ENCODE results near the gene TEX14.
A peak's percentile ranks its signal among the peaks of the same experiment; 100 is the strongest.

TEX14 gene

DNA sequence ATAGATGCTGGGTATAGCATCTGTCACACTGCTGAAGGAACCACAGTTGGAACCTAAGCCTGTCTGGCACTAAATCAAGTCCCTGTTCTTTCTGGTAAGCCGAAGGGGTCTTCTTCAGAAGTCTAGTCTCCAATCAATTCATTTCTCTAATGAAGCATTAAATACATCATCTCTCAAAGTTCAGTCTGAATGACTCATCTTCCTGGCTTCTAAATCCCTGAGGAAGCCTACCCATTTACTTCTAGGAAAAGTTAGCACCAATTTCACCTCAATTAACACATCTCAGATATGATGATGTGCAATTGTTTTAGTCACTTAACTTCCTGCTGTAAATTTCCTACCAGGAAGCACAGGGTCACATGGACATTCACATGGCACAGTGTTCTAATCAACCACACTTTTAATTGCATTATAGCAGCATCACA lies 49.9 kb downstream of the TEX14 start:
- DNase-seq: no peak

- DNase-seq: no peak
Measured at GRCh38 chr17:58640202-58640601, 51.6 kb downstream of the TEX14 start.

GRCh38 chr17:58639681-58640080 lies 52.2 kb downstream of the TEX14 start:
- DNase-seq: no peak

GRCh38 chr17:58637011-58637570 lies 54.8 kb downstream of the TEX14 start:
- no peak for DNase-seq

DNA sequence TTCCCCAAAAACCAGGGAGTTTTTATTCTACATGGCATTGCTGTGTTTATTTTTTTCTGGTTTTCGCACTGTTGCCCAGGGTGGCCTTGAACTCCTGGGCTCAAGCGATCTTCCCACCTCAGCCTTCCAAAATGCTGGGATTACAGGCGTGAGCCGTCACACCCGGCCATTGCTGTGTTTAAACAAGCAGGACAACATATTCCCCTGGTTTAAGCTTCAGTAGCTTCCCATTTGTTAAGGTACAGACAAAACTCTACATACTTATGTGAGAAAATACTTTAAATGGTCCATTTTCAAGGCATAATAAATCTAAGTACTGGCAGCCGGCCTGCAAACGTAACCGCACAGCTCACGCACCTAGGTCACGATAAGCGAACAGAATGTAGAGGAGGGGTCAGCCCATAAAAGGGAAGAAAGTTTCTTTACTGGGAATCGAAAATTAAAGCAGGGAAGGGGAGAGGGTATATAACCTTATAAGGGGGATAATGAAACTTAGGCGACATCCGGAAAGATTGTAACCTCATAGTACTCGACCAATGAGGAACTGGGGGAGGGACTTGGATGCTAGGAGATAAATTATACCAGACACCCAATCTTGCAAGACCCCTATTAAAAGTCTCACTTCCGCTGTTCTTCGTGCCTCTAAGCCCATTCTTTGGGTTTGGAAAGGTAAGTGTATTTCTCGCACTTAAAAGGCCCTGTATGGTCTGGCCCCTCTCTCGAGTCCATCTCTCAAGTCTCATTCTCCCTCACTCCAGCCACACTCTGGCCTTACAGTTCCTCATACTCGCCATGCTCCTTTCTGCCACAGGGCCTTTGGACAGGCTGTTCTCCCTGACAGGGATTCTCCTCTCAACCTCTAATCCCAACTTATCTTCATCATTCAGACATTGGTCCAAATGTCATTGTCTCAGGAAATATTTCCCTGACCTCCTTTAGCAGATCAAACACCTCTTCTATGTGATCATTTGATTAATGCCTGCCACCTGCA lies 59.2 kb downstream of the TEX14 start:
- no peak for DNase-seq

DNA sequence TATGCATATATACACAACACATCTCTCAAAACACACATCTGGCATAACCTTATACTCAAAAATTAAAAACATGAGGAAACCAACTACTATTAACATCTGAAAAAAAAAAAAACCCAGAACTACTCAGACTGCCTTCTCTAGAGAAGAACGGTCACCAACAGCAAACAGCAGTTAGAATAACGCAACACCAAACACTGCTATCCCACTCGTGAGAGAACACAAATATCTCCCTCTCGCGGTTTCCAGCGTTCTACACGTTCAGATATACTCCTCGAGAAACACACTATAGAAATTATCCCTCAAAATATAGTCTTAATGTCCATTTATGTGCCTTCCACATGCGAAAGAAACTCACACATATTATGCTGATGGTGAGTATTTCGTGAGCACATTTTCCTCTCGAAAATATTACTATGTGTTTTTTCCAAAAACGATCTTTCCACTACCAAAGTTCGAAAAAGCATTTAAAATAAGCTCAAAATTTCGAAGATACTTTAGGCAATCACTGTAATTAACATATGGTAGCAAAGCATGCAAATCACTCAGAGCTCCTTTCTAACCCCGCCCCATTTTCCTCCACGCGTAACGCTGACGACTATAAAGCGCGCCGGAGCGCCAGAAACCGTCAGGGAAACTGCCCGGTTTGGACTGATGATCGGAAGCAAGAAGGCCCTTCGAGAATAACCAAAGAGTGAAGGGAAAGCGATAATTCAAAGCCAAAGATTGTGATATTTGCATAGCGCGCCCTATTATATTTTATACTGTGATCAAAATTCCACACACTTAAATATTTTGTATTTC lies 60.1 kb downstream of the TEX14 start:
- peak; percentile 95 for DNase-seq

DNA sequence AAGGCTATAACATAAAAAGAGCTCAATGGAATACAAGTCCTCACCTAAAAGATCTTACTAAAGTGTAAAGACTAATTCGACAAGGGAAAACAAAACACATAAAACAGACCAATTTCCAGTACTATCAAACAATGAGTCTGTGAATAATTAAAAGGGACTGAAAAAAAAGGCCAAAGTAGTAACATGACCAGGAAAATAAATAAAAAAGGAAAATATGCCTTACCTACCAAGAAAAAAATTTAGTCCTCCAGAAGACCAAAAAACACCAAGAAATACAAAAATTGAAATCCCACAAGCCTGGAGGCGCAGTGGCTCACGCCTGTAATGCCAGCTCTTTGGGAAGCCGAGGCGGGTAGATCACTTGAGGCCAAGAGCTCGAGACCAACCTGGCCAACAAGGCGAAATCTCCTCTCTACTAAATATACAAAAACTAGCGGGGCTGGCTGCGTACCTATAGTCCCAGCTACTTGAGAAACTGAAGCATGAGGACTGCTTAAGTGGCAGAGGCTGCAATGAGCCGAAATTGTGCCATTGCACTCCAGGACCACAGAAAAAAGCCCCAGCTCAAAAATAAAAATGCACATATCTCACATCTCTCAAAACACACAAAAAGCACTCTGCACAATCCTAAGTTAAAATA lies 60.8 kb downstream of the TEX14 start:
- DNase-seq: no peak

GRCh38 chr17:58626905-58627304 lies 64.9 kb downstream of the TEX14 start:
- DNase-seq: no peak

- DNase-seq: no peak
Measured at GRCh38 chr17:58624751-58625150, 67.1 kb downstream of the TEX14 start.

- no peak for DNase-seq
Measured at GRCh38 chr17:58621174-58621573, 70.7 kb downstream of the TEX14 start.

GRCh38 chr17:58618336-58618735 lies 73.5 kb downstream of the TEX14 start:
- no peak for DNase-seq

GRCh38 chr17:58617563-58617962 lies 74.3 kb downstream of the TEX14 start:
- DNase-seq: no peak

DNA sequence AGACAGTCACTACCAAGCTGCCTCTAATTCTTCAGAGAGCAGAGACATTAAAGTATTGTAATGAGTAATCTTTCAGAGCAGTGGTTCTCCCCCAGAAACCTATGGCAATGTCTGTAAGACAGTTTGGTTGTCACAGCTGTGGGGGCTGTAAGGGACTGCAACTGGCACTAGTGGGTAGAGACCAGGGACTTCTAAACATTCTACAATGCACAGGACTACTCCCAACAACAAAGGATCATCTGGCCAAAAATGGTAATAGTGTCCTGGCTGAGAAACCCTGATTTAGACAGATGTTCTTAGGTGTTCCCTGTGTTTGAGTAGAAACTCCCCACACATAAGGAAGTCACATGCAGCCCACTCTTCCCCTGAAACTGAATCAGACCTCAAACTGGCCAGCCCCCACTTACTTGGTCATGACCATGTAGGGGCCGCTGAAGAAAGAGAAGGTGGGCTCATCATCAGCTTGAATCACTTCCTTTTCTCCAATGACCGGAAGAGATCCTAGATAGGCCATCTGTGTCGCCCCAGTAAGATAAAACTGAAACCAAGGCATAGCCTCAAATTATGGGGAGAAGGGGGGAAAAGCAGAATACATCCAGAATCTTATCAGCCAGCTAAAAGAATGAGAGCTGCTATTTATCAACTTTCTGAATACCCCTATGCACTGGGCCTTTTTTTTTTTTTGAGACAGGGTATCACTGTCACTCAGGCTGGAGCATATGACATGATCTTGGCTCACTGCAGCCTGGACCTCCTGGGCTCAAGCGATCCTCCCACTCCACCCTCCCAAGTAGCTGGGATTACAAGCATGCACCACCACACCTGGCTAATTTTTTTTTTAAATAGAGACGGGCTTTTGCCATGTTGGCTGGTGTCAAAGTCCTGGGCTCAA lies 75.8 kb downstream of the TEX14 start:
- no peak for DNase-seq

DNA sequence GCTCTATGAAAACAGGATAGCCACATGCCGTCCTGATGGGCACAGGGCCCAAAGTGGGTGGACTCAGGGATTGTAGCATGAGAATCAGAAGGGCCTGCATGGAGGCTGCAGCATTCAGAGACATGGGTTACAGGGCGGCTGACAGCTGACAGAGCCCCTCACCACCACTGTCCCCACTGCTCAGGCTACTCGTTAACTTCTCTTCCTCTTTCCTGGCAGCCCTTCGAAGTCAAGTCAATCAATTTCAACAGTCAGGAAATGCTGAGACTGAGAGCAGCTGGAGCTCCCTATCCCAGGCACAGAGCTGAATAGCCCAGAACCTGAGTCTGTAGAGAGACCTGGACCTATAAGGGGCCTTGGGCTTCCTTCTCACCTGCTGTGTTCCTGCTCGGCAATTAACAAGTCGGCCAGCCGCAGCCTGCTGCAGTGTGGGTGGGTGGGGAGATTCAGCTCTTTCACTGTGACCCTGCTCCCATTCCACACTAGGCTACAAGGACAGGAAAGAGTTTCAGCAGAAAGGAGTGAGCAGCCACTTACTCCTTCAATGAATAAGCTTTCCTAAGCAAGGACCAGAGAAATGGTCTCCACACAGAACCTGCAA lies 76.9 kb downstream of the TEX14 start:
- DNase-seq: no peak

GRCh38 chr17:58611331-58611730 lies 80.5 kb downstream of the TEX14 start:
- DNase-seq: no peak

DNA sequence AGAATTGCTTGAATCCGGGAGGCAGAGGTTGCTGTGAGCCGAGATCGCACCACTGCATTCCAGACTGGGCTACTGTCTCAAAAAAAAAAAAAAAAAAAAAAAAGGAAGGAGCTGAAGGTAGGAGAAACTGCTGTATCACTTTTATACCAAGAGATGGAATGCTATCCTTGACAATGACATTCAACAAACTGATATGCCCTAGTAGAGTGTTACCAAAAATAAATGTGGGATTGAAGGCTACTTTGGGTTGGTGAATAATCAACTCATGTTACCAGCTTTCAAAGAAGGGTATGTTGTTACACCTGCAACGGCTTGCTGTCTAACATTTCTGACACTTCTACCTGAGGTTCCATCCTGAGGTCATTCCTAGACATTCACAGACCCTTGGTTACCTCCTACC lies 84.9 kb downstream of the TEX14 start:
- DNase-seq: no peak

DNA sequence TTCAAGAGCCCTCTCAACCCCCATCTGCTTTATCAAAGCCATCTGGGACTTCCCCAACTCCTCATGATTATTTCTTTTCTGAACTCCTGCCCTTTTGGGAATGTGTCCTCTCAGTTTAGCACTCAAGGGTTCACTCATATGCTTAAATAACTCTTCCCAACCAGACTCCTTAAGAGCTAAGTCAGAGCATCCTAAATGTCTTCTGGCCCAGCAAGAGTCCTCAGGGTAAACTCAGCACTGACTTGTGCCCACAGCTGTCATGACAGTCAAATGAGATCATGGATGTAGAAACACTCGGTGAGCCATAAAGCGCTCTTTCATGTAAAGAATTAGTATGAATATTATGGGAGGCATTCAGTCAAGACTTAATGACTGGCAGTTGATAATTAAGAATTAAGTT lies 85.9 kb downstream of the TEX14 start:
- DNase-seq: no peak

DNA sequence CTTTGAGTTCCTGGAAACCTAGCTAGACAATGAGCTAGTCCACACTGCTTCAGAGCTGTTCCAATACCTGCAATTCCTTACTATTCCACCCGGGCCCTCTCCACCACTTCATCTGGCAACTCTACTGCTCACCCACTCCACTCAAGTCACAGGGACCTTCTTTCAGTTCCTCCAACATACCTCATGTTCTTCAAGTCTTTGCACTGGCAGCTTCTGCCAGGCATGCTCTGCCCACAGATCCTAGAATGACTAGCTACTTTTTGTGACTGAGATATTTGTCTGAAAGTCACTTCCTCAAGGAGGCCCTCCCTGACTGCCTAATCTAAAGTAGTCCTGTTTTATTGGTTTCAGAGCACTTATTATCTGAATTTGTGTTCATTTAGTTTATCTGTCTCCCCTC lies 86.4 kb downstream of the TEX14 start:
- DNase-seq: no peak

- DNase-seq: no peak
Measured at GRCh38 chr17:58601976-58602375, 89.9 kb downstream of the TEX14 start.

DNA sequence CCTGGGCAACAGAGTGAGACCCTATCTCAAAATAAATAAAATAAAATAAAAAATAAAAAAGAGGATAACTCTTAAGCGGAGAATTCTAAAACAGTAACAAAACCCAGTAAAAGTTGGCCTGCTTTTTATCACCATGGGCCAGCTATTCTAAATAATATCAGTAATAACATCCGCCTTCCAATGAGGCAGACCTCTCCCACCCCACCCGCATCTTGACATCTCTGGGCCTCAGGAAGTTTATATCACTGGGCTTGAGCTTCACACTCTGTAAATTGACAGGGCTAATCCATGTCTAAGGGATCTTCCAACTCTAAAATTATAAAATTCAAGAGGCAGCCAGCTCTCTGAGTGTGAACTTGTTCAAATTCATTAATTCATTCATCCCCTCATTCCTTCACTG lies 94.5 kb downstream of the TEX14 start:
- no peak for DNase-seq

DNA sequence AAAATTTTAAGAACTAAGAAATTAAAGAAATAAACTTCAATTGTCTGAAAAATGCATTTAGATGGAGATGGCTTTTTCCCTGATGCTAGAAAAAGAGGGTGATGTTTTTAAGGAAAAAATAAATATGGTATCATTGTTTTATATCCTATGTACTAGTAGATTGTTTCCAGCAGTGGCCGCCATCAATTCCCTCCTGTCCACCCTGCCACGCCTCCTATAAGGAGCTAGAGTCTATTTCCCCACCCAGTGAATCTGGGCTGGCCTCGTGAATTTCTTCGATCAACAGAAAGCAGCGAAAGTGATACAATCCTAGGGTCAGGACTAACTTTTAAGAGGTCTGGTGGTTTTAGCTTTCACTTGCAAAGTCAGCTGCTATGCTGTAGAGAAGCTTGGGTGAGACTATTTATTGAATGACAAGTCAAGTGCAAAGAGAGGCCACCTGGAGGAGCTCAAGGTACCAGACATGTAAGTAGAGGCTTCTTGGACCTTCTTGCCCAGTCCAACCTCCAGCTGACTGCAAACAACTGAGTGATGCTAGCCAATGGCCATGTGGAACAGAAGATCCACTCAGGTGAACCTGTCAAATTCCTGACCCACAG lies 96.6 kb downstream of the TEX14 start:
- no peak for DNase-seq

Measured in NCI-H748 treated with DMSO at 0.1 percent for 48 hours (cell line).